ENCODE measurements around the gene SUMO2.
"Not testable (repeated sequence)": the region's sequence is repeated elsewhere in the genome, so short reads cannot be mapped to it uniquely, and the experiment has no call there.

Gene SUMO2

DNA sequence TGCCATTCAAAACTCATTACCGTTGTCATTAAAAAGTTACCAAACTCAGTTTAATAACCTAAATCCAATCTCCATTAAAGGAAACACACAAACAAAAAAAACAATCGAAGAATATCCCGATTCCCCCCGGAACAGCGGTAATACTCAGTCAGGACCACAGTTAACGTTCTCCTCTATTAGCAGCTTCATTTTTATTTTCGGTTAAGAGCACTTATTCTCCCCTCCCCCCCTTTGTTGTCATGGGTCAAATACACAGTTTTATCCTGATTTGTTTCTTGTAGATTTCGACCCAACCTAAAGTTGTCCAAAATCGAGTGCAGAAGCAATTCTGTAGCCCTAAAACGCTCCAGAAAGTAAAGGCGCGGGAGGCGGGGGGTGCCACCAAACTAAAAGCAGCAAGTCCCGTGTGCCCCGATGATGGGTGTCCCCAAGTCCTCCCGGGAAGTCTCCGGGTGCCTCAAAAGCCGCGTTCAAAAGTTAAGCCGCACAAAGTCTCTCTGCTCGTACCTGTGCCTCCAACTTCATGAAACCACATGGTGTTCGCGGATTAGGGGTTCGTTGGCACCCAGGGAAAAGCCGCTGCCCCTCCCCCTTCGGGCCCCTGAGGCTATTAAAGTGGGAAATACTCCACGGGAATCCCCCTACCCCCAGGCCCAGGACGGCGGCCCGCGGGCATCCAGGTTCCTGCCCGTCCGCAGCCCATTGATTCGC, 996 bp downstream of the SUMO2 start:
- peak; percentile 11 for DNase-seq (ENCODE audit: low spot score)

- no peak for DNase-seq (ENCODE audit: low spot score)
These were observed 1.6 kb downstream of the SUMO2 start for GRCh38 chr17:75181110-75181509.

GRCh38 chr17:75178453-75178852, 4.3 kb downstream of the SUMO2 start:
- no peak for DNase-seq (ENCODE audit: low spot score)

DNA sequence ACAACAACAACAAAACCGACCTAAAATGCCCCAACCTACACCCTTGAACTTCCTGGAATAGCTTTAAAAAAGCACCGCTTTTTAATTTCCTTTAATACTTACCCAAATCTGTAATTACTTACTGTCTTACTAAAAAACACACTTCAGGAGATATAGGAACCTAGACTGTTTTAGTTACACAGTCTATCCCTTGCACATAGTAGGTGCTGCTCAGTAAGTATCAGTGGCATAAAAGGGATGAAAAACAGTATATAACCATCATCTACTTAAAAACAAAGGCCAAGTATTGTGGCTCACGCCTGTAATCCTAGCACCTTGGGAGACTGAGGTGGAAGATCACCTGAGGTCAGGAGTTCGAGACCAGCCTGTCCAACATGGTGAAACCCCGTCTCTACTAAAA, 6.1 kb downstream of the SUMO2 start:
- DNase-seq (ENCODE audit: low spot score), result no peak

DNA sequence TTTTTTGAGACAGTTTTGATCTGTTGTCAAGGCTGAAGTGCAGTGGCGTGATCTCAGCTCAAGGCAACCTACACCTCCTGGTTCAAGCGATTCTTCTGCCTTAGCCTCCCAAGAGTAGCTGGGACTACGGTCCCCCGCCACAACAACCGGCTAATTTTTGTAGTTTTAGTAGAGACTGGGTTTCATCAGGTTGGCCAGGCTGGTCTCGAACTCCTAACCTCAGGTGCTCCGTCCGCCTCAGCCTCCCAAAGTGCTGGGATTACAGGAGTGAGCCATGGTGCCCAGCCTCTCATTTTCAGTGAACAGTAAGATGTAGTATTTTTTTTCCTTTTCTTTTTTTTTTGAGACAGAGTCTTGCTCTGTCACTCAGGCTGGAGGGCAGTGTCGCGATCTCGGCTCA, 7.8 kb downstream of the SUMO2 start:
- DNase-seq (ENCODE audit: low spot score), result no peak

GRCh38 chr17:75173526-75173925, 9.2 kb downstream of the SUMO2 start:
- DNase-seq (ENCODE audit: low spot score), result no peak

DNA sequence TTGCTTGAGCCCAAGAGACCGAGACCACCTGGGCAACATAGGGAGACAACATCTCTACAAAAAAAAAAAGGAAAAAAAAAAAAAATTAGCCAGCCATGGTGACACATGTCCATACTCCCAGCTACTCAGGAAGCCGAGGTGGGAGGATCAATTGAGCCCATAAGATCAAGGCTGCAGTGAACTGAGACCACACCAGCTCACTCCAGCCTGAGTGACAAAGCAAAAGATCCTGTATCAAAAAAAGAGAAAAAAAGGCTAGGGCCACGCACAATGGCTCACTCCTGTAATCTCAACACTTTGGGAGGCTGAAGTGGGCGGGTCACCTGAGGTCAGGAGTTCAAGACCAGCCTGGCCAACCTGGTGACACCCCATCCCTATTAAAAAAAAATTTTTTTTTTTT, 13.8 kb downstream of the SUMO2 start:
- no peak for DNase-seq (ENCODE audit: low spot score)

GRCh38 chr17:75164606-75165005, 18.2 kb downstream of the SUMO2 start:
- DNase-seq (ENCODE audit: low spot score), result not testable (repeated sequence)

DNA sequence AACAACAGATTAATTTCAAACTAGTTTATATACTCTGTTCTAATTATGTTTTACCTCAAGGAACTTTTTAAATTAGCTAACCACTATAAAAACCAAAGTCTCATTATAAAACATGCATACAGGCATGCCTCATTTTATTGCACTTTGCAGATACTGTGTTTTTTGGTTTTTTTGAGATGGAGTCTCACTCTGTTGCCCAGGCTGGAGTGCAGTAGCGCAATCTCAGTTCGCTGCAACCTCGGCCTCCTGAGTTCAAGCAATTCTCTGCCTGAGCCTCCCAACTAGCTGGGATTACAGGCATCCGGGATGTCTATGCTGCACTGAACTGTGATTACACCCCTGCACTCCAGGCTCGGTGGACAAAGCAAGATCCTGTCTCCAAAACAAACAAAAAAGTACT, 19.7 kb downstream of the SUMO2 start:
- no peak for DNase-seq (ENCODE audit: low spot score)

DNA sequence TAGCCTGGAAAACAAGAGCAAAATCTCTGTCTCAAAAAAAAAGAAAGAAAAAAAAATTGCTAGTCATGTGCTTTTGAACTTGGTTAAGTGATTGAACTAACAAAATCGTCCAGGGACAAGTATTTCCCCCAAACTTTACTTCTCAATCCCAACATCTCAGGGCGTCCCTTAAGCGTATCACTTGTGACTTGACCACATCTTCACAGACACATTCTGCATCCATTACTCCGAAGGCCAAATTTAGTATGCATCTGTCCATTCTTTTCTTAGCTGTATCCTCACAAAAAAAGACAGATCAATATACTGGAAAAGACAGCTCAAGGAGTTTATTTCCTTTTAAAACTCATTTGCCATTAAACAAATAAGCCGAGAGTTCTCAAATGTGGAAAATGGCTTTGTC, 22.5 kb downstream of the SUMO2 start:
- no peak for DNase-seq (ENCODE audit: low spot score)

GRCh38 chr17:75159196-75160031, 23.3 kb downstream of the SUMO2 start:
- DNase-seq (ENCODE audit: low spot score), result no peak

DNA sequence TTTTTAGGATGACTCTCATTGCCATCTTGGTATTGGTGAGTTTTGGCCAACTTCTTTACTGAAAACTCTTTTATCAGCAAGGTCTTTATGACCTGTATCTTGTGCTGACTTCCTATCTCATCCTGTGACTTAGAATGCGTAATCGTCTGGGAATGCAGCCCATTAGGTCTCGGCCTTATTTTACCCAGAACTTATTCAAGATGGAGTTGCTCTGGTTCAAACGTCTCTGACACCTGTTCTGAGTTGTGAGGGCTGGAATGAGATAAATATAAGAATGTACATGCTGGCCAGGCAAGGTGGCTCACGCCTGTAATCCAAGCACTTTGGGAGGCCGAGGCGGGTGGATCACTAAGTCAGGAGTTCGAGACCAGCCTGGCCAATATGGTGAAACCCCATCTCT, 24.3 kb downstream of the SUMO2 start:
- DNase-seq (ENCODE audit: low spot score), result not testable (repeated sequence)

DNA sequence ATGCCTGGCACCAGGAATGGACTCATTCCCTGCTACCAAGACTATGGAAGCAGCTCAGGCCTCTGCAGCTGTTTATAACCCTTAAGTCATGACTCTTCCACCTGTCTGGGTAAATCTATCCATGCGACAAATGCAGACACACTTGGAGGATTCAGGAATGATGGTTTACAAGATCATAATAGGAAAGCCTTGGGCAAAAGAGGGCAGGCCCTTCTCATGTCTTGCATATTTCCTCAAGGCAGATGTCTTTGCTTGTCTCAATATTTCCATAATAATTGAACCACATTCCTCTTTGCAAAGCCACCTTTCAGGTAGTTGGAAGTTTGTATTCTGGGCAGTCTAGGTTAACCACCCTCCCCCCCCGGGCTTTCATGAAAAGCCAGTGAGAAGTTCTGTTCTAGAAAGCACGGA, 27.6 kb downstream of the SUMO2 start:
- no peak for DNase-seq (ENCODE audit: low spot score)

DNA sequence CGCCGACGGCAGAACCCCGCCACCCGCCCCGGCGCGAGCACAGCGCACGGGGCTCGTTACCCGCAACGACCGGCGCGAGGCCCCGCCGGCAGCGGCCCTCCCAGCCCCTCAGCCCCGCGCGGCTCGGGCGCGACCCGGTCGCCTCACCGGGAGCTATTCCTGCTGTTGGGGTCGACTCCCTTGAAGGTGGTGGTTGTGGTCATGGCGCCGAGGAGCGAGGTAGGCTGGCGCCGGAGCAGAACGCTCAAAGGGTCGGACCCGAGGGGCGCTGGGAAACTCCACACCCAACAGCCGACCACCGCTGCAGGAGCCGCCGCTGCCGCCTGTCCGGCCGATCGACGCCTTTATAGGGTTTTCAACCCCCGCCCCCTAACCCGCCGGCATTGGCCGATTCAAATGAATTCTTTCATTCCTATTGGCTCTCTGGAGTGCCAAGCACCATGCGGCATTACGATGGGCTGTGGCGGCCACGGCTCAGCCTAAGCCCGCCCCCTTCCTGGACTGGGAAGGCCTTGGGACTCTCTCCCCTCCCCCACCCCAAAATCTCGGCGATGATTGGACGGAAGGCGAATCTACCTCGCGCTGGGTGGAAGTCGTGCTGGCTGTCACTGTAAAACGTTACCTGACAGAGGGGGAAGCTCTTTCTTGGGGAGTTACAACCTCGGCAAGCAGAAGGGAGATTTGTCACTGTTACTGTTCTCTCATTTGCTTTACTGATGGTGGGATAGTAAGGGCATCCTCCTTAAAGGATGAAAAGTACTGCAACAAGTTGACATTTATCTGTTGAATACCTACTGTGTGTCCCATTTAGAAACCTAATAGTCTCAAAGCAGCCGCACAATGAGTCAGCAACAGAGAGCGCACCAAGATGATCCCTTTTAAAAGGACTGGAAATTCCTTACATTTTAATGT, 28.3 kb downstream of the SUMO2 start, which contains the start of gene JPT1:
JPT1 (minus strand) TSS at position 318 of the 912 bp plus-strand sequence; CDS start at position 203, 115 bp downstream.
- DNase-seq (ENCODE audit: low spot score), result peak; percentile 99

GRCh38 chr17:75153780-75154194, 29.0 kb downstream of the SUMO2 start:
- DNase-seq (ENCODE audit: low spot score), result no peak

- DNase-seq (ENCODE audit: low spot score), result peak; percentile 57
These were observed 29.6 kb downstream of the SUMO2 start for GRCh38 chr17:75152922-75153779.

DNA sequence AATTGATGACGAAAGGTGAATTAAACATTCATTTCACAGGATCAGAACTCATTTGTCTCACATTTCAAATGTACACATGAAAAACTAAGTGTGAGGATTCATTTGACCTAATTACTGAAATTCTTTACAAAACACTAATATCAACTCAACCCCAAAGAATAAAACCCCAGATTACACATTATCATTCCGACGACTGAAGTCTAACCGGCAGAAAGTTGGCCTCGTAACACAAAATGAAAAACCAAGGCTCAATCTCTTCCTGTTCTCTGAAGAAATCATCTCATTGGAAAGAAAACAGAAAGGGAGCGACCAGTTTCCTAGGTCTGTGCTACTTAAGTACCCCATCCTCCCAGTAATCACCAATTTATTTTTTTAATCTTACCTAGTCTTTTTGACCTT, 30.2 kb downstream of the SUMO2 start:
- no peak for DNase-seq (ENCODE audit: low spot score)

DNA sequence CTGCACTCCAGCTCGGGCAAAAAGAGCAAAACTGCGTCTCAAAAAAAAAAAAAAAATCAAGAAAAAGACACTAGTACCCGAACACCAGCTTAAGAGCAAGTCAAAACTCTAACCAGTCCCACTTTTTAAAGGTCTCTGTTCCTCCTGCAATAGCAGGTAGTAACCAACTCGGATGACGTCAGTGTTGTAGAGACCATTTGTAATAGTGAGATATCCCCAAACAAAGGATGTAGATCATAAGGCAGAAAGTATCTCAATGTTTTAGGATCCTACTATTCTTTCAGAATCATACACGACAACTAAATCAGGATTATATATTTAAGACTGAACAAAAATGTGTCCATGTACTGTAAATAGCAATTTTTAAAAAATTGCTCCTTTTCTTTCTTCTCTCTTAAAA, 30.8 kb downstream of the SUMO2 start:
- DNase-seq (ENCODE audit: low spot score), result no peak

GRCh38 chr17:75147878-75148546, 34.7 kb downstream of the SUMO2 start:
- DNase-seq (ENCODE audit: low spot score), result no peak

DNA sequence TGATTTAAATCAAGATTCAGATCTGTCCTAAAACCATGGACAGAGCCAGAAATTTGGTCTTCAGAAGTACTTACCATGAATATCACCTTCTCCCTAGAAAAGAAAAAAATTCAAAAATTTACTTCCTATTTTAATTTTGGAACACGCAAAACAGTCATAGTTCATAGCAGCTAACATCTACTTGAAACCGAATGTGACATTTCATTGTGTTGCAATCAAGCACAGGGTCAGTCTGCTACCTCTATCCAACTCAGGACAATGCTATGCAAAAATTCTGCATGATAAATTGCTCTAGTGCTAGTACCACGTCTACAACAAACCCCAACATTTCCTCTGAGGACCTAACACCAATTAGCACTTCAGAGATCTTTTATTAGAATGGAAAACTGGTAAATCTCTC, 36.2 kb downstream of the SUMO2 start:
- DNase-seq (ENCODE audit: low spot score), result no peak
